Measurements from ENCODE around the gene ZNF397. TPM values are rescaled to one million over a fixed set of nuclear protein-coding genes. Genes with fewer than 3 reads are reported as not detected.

ZNF397 gene
- total RNA-seq, 1 donor, result 20.5 TPM

- no peak for DNase-seq (ENCODE audit: low read depth)
- no peak overlapping the region for H3K4me3 ChIP-seq (ENCODE audit: low read depth, low read length)
- no peak for TF ChIP-seq CTCF (IDR thresholded peaks at IDR 0.05; ENCODE audit: insufficient read depth, low read length)
These were observed 16.1 kb downstream of the ZNF397 start for GRCh38 chr18:35256947-35257346.

- no peak for DNase-seq (ENCODE audit: low read depth)
- no peak overlapping the region for H3K4me3 ChIP-seq (ENCODE audit: low read depth, low read length)
- TF ChIP-seq CTCF (IDR thresholded peaks at IDR 0.05; ENCODE audit: insufficient read depth, low read length), result no peak
These were observed 23.6 kb downstream of the ZNF397 start for GRCh38 chr18:35264409-35264808.

GRCh38 chr18:35267161-35267651 lies 26.4 kb downstream of the ZNF397 start:
- no peak for TF ChIP-seq CTCF (IDR thresholded peaks at IDR 0.05; ENCODE audit: insufficient read depth, low read length)
- DNase-seq (ENCODE audit: low read depth), result peak; percentile 49
- H3K4me3 ChIP-seq (ENCODE audit: low read depth, low read length), result peak overlapping the region; percentile 51

GRCh38 chr18:35267809-35268208 lies 27.0 kb downstream of the ZNF397 start:
- H3K4me3 ChIP-seq (ENCODE audit: low read depth, low read length), result peak overlapping the region; percentile 40
- no peak for TF ChIP-seq CTCF (IDR thresholded peaks at IDR 0.05; ENCODE audit: insufficient read depth, low read length)

GRCh38 chr18:35268821-35269220 lies 28.0 kb downstream of the ZNF397 start:
- no peak overlapping the region for H3K4me3 ChIP-seq (ENCODE audit: low read depth, low read length)
- TF ChIP-seq CTCF (IDR thresholded peaks at IDR 0.05; ENCODE audit: insufficient read depth, low read length), result no peak
- no peak for DNase-seq (ENCODE audit: low read depth)

More at GRCh38 chr18:35267809-35268208, 27.0 kb downstream of the ZNF397 start:
- DNase-seq (ENCODE audit: low read depth), result no peak

- no peak overlapping the region for H3K4me3 ChIP-seq (ENCODE audit: low read depth, low read length)
- DNase-seq (ENCODE audit: low read depth), result no peak
- TF ChIP-seq CTCF (IDR thresholded peaks at IDR 0.05; ENCODE audit: insufficient read depth, low read length), result no peak
These were observed 30.8 kb downstream of the ZNF397 start for GRCh38 chr18:35271656-35272055.

GRCh38 chr18:35276267-35276666 lies 35.4 kb downstream of the ZNF397 start:
- no peak overlapping the region for H3K4me3 ChIP-seq (ENCODE audit: low read depth, low read length)
- no peak for DNase-seq (ENCODE audit: low read depth)
- TF ChIP-seq CTCF (IDR thresholded peaks at IDR 0.05; ENCODE audit: insufficient read depth, low read length), result no peak

Measured in fibroblast of the aortic adventitia (primary cell).